Measurements from ENCODE around the gene KCNMA1.
"Not testable (repeated sequence)": the region's sequence is repeated elsewhere in the genome, so short reads cannot be mapped to it uniquely, and the experiment has no call there.

KCNMA1 gene

GRCh38 chr10:77661100-77661499 lies 23.5 kb upstream of the KCNMA1 start:
- Histone ChIP-seq H3K9me3 (ENCODE audit: insufficient read depth, low read depth, low read length) (peaks cover 8% of the 10 kb centered on the region), H3K4me1 (ENCODE audit: insufficient read depth, low read length) (no peaks in the 10 kb centered on the region), H3K4me3 (ENCODE audit: low read length) (no peak overlapping the region), H3K36me3 (ENCODE audit: insufficient read depth, low read length) (no peaks in the 10 kb centered on the region), H3K27me3 (ENCODE audit: insufficient read depth, low read length) (no peaks in the 10 kb centered on the region), H3K9ac (ENCODE audit: low read depth, low read length) (no peak overlapping the region), H3K27ac (ENCODE audit: low read depth, low read length) (no peak overlapping the region)
- 60% methylated on average over 3 of the region's 3 CpGs for WGBS

DNA sequence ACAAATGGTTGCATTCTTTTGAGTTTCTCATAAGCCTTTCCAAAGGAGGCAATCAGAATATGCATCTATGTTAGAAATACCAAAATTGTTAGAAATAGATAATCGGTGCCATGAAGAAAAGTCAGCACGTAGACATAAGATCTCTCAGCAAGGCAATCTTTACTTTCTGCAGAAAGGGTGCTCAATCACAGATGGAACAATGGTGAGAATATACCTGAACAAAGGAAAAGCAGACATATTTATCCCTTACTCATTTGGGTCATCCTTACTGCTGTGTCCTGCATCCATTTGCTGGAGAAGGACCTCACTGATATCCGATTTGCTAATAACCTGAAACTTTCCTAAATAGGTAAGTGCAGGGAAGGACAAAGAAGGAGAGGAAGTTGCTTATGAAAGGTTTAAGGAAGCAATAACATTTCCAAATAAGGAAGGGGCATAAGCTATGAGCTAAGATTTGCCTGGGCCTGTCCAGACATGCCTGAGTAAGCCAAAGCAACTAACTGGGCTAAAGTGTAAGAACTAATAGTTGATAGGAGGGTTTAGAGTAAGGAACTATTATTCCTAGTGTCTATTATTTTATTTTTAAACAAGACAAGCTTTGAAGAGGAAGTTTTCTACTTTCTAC lies 21.6 kb upstream of the KCNMA1 start:
- H3K9me3 ChIP-seq (ENCODE audit: insufficient read depth, low read depth, low read length); H3K9ac ChIP-seq (ENCODE audit: low read depth, low read length); H3K4me1 ChIP-seq (ENCODE audit: insufficient read depth, low read length); H3K27me3 ChIP-seq (ENCODE audit: insufficient read depth, low read length); H3K27ac ChIP-seq (ENCODE audit: low read depth, low read length); H3K36me3 ChIP-seq (ENCODE audit: insufficient read depth, low read length); H3K4me3 ChIP-seq (ENCODE audit: low read length): not testable (repeated sequence)
- WGBS, result 96% methylated on average over 3 of the region's 3 CpGs

GRCh38 chr10:77653210-77653609 lies 15.6 kb upstream of the KCNMA1 start:
- peaks cover 8% of the 10 kb centered on the region; the same call in 1 of the 2 replicates for H3K9me3 ChIP-seq (ENCODE audit: insufficient read depth, low read depth, low read length)
- no peak overlapping the region for H3K9ac ChIP-seq (ENCODE audit: low read depth, low read length)
- no peak overlapping the region for H3K27ac ChIP-seq (ENCODE audit: low read depth, low read length)
- peaks cover 14% of the 10 kb centered on the region for H3K4me1 ChIP-seq (ENCODE audit: insufficient read depth, low read length)
- no peak overlapping the region for H3K4me3 ChIP-seq (ENCODE audit: low read length)
- H3K27me3 ChIP-seq (ENCODE audit: insufficient read depth, low read length), result no peaks in the 10 kb centered on the region
- no peaks in the 10 kb centered on the region for H3K36me3 ChIP-seq (ENCODE audit: insufficient read depth, low read length)

DNA sequence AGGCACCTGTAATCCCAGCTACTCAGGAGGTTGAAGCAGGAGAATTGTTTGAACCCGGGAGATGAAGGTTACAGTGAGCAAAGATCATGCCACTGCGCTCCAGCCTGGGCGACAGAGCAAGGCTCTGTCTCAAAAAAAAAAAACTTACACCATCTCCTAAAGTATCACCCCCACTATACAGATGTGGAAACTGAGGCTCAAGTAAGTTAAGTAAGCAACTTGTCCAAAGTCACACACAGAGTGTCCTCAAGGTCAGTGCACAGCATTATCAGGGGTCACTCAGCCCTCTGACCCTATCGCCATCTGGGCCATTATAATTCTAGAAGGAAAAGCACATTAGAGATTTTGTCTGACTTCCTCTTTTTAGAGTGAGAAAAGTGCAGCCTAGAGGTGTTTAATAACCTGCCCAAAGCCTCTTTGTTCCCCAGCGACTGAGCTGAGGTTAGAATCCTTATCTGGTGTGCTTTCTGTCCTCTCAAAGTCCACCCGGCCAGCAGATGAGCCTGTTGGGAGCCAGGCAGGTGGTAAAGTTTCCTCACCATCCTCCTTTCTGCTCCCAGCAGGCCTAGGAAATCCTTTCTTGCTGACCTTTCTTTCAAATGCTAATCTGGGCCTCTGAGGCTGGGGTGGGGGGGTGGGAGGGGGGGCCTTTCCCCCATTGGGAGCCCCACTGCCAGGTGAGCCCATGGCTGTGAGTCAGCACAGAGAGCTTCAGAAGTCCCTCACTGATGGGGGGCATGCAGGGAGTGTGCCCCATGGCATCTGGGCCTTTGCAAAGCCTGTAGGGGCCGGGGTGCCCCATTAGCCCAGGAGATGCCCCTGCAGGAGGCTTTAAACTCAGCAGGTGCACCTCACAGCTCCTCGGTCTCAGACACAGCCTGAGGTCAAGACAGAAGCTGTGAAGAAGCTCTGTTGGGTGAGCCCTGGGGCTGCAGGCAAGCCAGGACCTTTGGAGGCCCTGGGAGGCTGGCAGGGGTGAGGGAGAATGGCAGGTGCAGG lies 12.0 kb upstream of the KCNMA1 start:
- H3K4me1 ChIP-seq (ENCODE audit: insufficient read depth, low read length), result peaks cover 16% of the 10 kb centered on the region
- peaks cover 15% of the 10 kb centered on the region for H3K9me3 ChIP-seq (ENCODE audit: insufficient read depth, low read depth, low read length)
- no peak overlapping the region for H3K4me3 ChIP-seq (ENCODE audit: low read length)
- WGBS, result 56% methylated on average over 8 of the region's 8 CpGs
- no peaks in the 10 kb centered on the region for H3K27me3 ChIP-seq (ENCODE audit: insufficient read depth, low read length)
- H3K27ac ChIP-seq (ENCODE audit: low read depth, low read length), result peak overlapping the region; percentile 45; the same call in 1 of the 2 replicates
- H3K36me3 ChIP-seq (ENCODE audit: insufficient read depth, low read length), result no peaks in the 10 kb centered on the region
- H3K9ac ChIP-seq (ENCODE audit: low read depth, low read length), result no peak overlapping the region

GRCh38 chr10:77648472-77648871 lies 10.9 kb upstream of the KCNMA1 start:
- Histone ChIP-seq H3K4me1 (ENCODE audit: insufficient read depth, low read length) (peaks cover 16% of the 10 kb centered on the region), H3K9me3 (ENCODE audit: insufficient read depth, low read depth, low read length) (peaks cover 18% of the 10 kb centered on the region), H3K4me3 (ENCODE audit: low read length) (no peak overlapping the region), H3K36me3 (ENCODE audit: insufficient read depth, low read length) (no peaks in the 10 kb centered on the region), H3K27ac (ENCODE audit: low read depth, low read length) (no peak overlapping the region), H3K27me3 (ENCODE audit: insufficient read depth, low read length) (no peaks in the 10 kb centered on the region), H3K9ac (ENCODE audit: low read depth, low read length) (no peak overlapping the region)
- WGBS, result 100% methylated on average over 1 of the region's 1 CpG

- no peak overlapping the region for H3K27ac ChIP-seq (ENCODE audit: low read depth, low read length)
- H3K4me1 ChIP-seq (ENCODE audit: insufficient read depth, low read length), result peaks cover 16% of the 10 kb centered on the region
- H3K4me3 ChIP-seq (ENCODE audit: low read length), result no peak overlapping the region
- H3K9me3 ChIP-seq (ENCODE audit: insufficient read depth, low read depth, low read length), result peaks cover 13% of the 10 kb centered on the region
- H3K9ac ChIP-seq (ENCODE audit: low read depth, low read length), result no peak overlapping the region
- WGBS, result 93% methylated on average over 4 of the region's 4 CpGs
- H3K27me3 ChIP-seq (ENCODE audit: insufficient read depth, low read length), result no peaks in the 10 kb centered on the region
- no peaks in the 10 kb centered on the region for H3K36me3 ChIP-seq (ENCODE audit: insufficient read depth, low read length)
Measured at GRCh38 chr10:77647543-77648293, 10.1 kb upstream of the KCNMA1 start.

GRCh38 chr10:77644557-77645243 lies 7.1 kb upstream of the KCNMA1 start:
- Histone ChIP-seq H3K4me3 (ENCODE audit: low read length) (no peak overlapping the region), H3K27ac (ENCODE audit: low read depth, low read length) (no peak overlapping the region), H3K9ac (ENCODE audit: low read depth, low read length) (no peak overlapping the region), H3K36me3 (ENCODE audit: insufficient read depth, low read length) (no peaks in the 10 kb centered on the region), H3K27me3 (ENCODE audit: insufficient read depth, low read length) (peaks cover 21% of the 10 kb centered on the region), H3K9me3 (ENCODE audit: insufficient read depth, low read depth, low read length) (peaks cover 13% of the 10 kb centered on the region), H3K4me1 (ENCODE audit: insufficient read depth, low read length) (peaks cover 8% of the 10 kb centered on the region)
- 99% methylated on average over 4 of the region's 4 CpGs for WGBS

- no peak overlapping the region for H3K4me3 ChIP-seq (ENCODE audit: low read length)
- 40% methylated on average over 6 of the region's 6 CpGs for WGBS
- no peak overlapping the region for H3K27ac ChIP-seq (ENCODE audit: low read depth, low read length)
- H3K36me3 ChIP-seq (ENCODE audit: insufficient read depth, low read length), result no peaks in the 10 kb centered on the region
- H3K27me3 ChIP-seq (ENCODE audit: insufficient read depth, low read length), result peaks cover 28% of the 10 kb centered on the region
- H3K9ac ChIP-seq (ENCODE audit: low read depth, low read length), result no peak overlapping the region
- H3K4me1 ChIP-seq (ENCODE audit: insufficient read depth, low read length), result 0 out of 2 replicates have a peak, but pooled peaks cover 3% of the 10 kb centered on the region
- H3K9me3 ChIP-seq (ENCODE audit: insufficient read depth, low read depth, low read length), result peaks cover 13% of the 10 kb centered on the region
Measured at GRCh38 chr10:77643795-77644468, 6.3 kb upstream of the KCNMA1 start.

GRCh38 chr10:77641788-77642397 lies 4.3 kb upstream of the KCNMA1 start:
- Histone ChIP-seq H3K36me3 (ENCODE audit: insufficient read depth, low read length) (no peaks in the 10 kb centered on the region), H3K9ac (ENCODE audit: low read depth, low read length) (no peak overlapping the region), H3K27me3 (ENCODE audit: insufficient read depth, low read length) (peaks cover 45% of the 10 kb centered on the region), H3K9me3 (ENCODE audit: insufficient read depth, low read depth, low read length) (peaks cover 13% of the 10 kb centered on the region), H3K27ac (ENCODE audit: low read depth, low read length) (no peak overlapping the region), H3K4me1 (ENCODE audit: insufficient read depth, low read length) (no peaks in the 10 kb centered on the region), H3K4me3 (ENCODE audit: low read length) (no peak overlapping the region)
- 2% methylated on average over 5 of the region's 5 CpGs for WGBS

GRCh38 chr10:77641344-77641743 lies 3.7 kb upstream of the KCNMA1 start:
- H3K36me3 ChIP-seq (ENCODE audit: insufficient read depth, low read length), result no peaks in the 10 kb centered on the region
- peaks cover 50% of the 10 kb centered on the region for H3K27me3 ChIP-seq (ENCODE audit: insufficient read depth, low read length)
- peaks cover 13% of the 10 kb centered on the region for H3K9me3 ChIP-seq (ENCODE audit: insufficient read depth, low read depth, low read length)
- 46% methylated on average over 1 of the region's 1 CpG for WGBS
- no peak overlapping the region for H3K27ac ChIP-seq (ENCODE audit: low read depth, low read length)
- H3K4me3 ChIP-seq (ENCODE audit: low read length), result no peak overlapping the region
- H3K4me1 ChIP-seq (ENCODE audit: insufficient read depth, low read length), result peaks cover 2% of the 10 kb centered on the region; the same call in 1 of the 2 replicates
- no peak overlapping the region for H3K9ac ChIP-seq (ENCODE audit: low read depth, low read length)

Data from HUES64 (cell line).